GM19025 (cell line): ENCODE results near the gene HPS5.
"Not testable (repeated sequence)": the region's sequence is repeated elsewhere in the genome, so short reads cannot be mapped to it uniquely, and the experiment has no call there.

Experiments used
- ATAC-seq: cut with Tn5 transposase; IDR thresholded peaks from one replicate; pipeline ENCODE4 v1.9.1; 2021; ENCODE audit warnings: mild to moderate bottlenecking, low read depth, moderate library complexity; ENCODE audit not compliant: unreplicated experiment

The HPS5 gene

GRCh38 chr11:18277565-18278271, 44.2 kb downstream of the HPS5 start:
- no peak for ATAC-seq

GRCh38 chr11:18271206-18271605, 50.7 kb downstream of the HPS5 start:
- ATAC-seq: no peak

GRCh38 chr11:18270102-18270501, 51.8 kb downstream of the HPS5 start:
- ATAC-seq: no peak

- not testable (repeated sequence) for ATAC-seq
These were observed 52.7 kb downstream of the HPS5 start for GRCh38 chr11:18269252-18269651.

GRCh38 chr11:18267335-18268133, 54.4 kb downstream of the HPS5 start:
- peak; percentile 58 for ATAC-seq

GRCh38 chr11:18265949-18266348, 56.0 kb downstream of the HPS5 start, which contains the start of gene SAA1:
SAA1 (plus strand) TSS chr11:18266264; CDS start chr11:18266888, 624 bp downstream.
- no peak for ATAC-seq

GRCh38 chr11:18264677-18265555, 57.0 kb downstream of the HPS5 start:
- ATAC-seq: no peak

GRCh38 chr11:18264035-18264434, 57.9 kb downstream of the HPS5 start:
- no peak for ATAC-seq

GRCh38 chr11:18262681-18263350, 59.1 kb downstream of the HPS5 start:
- ATAC-seq: not testable (repeated sequence)

GRCh38 chr11:18261721-18262120, 60.2 kb downstream of the HPS5 start:
- no peak for ATAC-seq

GRCh38 chr11:18259259-18259658, 62.7 kb downstream of the HPS5 start:
- no peak for ATAC-seq

GRCh38 chr11:18254781-18255361, 67.1 kb downstream of the HPS5 start:
- no peak for ATAC-seq

- ATAC-seq: no peak
These were observed 68.1 kb downstream of the HPS5 start for GRCh38 chr11:18253778-18254338.

GRCh38 chr11:18253233-18253632, 68.7 kb downstream of the HPS5 start:
- ATAC-seq: no peak

GRCh38 chr11:18248561-18248960, 73.4 kb downstream of the HPS5 start, which contains the start of gene SAA2:
SAA2 (minus strand) TSS chr11:18248668; CDS start chr11:18248011, 657 bp downstream.
- ATAC-seq: no peak

- ATAC-seq: peak; percentile 4
These were observed 74.8 kb downstream of the HPS5 start for GRCh38 chr11:18247191-18247581.

- ATAC-seq: peak; percentile 72
These were observed 75.4 kb downstream of the HPS5 start for GRCh38 chr11:18246379-18247190.

GRCh38 chr11:18245396-18245795, 76.5 kb downstream of the HPS5 start:
- no peak for ATAC-seq
